HCT116 (cell line): ENCODE data around the gene GTF2H4. TPM values are rescaled to one million over a fixed set of nuclear protein-coding genes. Genes with fewer than 3 reads are reported as not detected.
A peak's percentile ranks its signal among the peaks of the same experiment; 100 is the strongest.

Source experiments
- ATAC-seq: fragments of 200-7000 bp; cut with Tn5 transposase; 2 replicates; pipeline ENCODE4 v1.9.1; 2020; ENCODE audit warnings: mild to moderate bottlenecking, moderate library complexity
- BruUV-seq: library from RNA; stranded (reverse); fragments of 400-500 nt; replicated peaks from 2 replicates; lab custom pipeline; 2021; lab: Mats Ljungman, UMichigan
- CTCF ChIA-PET: fragments of 300-600 bp; sonication (Branson Sonifier 250); formaldehyde crosslinking; loops from one replicate; lab custom pipeline; 2021; ENCODE audit warnings: antibody characterized with exemption; lab: Charles Lee
- POLR2A ChIA-PET: fragments of 300-600, 350-600 bp; sonication (Branson Sonifier 250); formaldehyde crosslinking; loops from one replicate; lab custom pipeline; 2021; ENCODE audit warnings: antibody characterized with exemption; lab: Charles Lee
- RAD21 ChIA-PET, 2 experiments: fragments of 300-600 bp; sonication (Branson Sonifier 250); formaldehyde crosslinking; loops; one replicate each; lab custom pipeline; 2023; ENCODE audit warnings: low total read pairs in 2 of 2; ENCODE audit not compliant: uncharacterized antibody in 2 of 2, unreplicated experiment in 2 of 2, low non-redundant PET in 1 of 2; lab: Charles Lee
- DNase-seq: peaks from one replicate; pipeline ENCODE4 v3.0.0-alpha.2; 2010; ENCODE audit warnings: low read depth, low spot score
- H2AFZ ChIP-seq: fragments of 200-600 bp; shearing (Covaris generic), sonication (generic); 2 replicates; pipeline ENCODE4 v1.6.1; 2017; ENCODE audit warnings: low read depth, mixed run types, mixed read lengths, antibody characterized with exemption, low read length; ENCODE audit not compliant: poor library complexity, severe bottlenecking
- H3K27ac ChIP-seq: 2 replicates; pipeline ENCODE4 v1.5.1; 2012; ENCODE audit warnings: low read depth, low read length
- H3K27me3 ChIP-seq: fragments of 200-600 bp; sonication (generic); 2 replicates; pipeline ENCODE4 v1.6.1; 2016; ENCODE audit warnings: mixed run types, low read length, mixed read lengths; ENCODE audit not compliant: insufficient read depth
- H3K36me3 ChIP-seq, 2 experiments: fragments of 200-500 bp in 1 of 2; fragments of 200-600 bp in 1 of 2; sonication (Bioruptor generic) in 1 of 2; sonication (generic) in 1 of 2; 2 replicates each; pipeline versions ENCODE4 v1.5.1 to v1.6.1; 2014 to 2016; ENCODE audit warnings: low read length in 2 of 2, inconsistent platforms in 1 of 2, mixed read lengths in 1 of 2, mixed run types in 1 of 2; ENCODE audit not compliant: insufficient read depth in 2 of 2, control insufficient read depth in 1 of 2
- H3K4me1 ChIP-seq, 2 experiments: fragments of 200-600 bp in 1 of 2; sonication (generic) in 1 of 2; 2 replicates each; pipeline versions ENCODE4 v1.5.1 to v1.6.1; 2012 to 2017; ENCODE audit warnings: low read length in 2 of 2, inconsistent platforms in 1 of 2, mild to moderate bottlenecking in 1 of 2, mixed read lengths in 1 of 2, mixed run types in 1 of 2, moderate library complexity in 1 of 2; ENCODE audit not compliant: insufficient read depth in 2 of 2, control insufficient read depth in 1 of 2
- H3K4me2 ChIP-seq: fragments of 200-600 bp; sonication (generic); 2 replicates; pipeline ENCODE4 v1.6.1; 2017; ENCODE audit warnings: mixed run types, low read length, mixed read lengths
- H3K4me3 ChIP-seq, 2 experiments: fragments of 200-600 bp in 1 of 2; sonication (generic) in 1 of 2; replicated peaks in 1 of 2; 2 replicates each; pipeline ENCODE4 v1.5.1; 2011 to 2016; ENCODE audit warnings: low read length in 2 of 2, control low read depth in 1 of 2, low read depth in 1 of 2, mild to moderate bottlenecking in 1 of 2, mixed read lengths in 1 of 2, mixed run types in 1 of 2
- H3K79me2 ChIP-seq: fragments of 200-600 bp; sonication (generic); 2 replicates; pipeline ENCODE4 v1.6.1; 2017; ENCODE audit warnings: mild to moderate bottlenecking, mixed run types, low read length, moderate library complexity, mixed read lengths; ENCODE audit not compliant: insufficient read depth
- H3K9ac ChIP-seq: fragments of 200-600 bp; sonication (generic); 2 replicates; pipeline ENCODE4 v1.6.1; 2016; ENCODE audit warnings: low read length, mixed read lengths
- H3K9me2 ChIP-seq: fragments of 200-600 bp; sonication (generic), shearing (Covaris generic); 2 replicates; pipeline ENCODE4 v1.6.1; 2017; ENCODE audit warnings: mixed run types, mild to moderate bottlenecking, moderate library complexity; ENCODE audit not compliant: insufficient read depth
- H3K9me3 ChIP-seq, 2 experiments: fragments of 200-500 bp in 1 of 2; fragments of 200-600 bp in 1 of 2; sonication (Bioruptor generic) in 1 of 2; sonication (generic) in 1 of 2; 2 replicates each; pipeline ENCODE4 v1.6.1; 2014 to 2017; ENCODE audit warnings: low read length in 2 of 2, mixed read lengths in 2 of 2, inconsistent platforms in 1 of 2, low read depth in 1 of 2, mild to moderate bottlenecking in 1 of 2, mixed run types in 1 of 2, moderate library complexity in 1 of 2; ENCODE audit not compliant: control insufficient read depth in 1 of 2, insufficient read depth in 1 of 2
- H4K20me1 ChIP-seq: fragments of 200-600 bp; sonication (generic), shearing (Covaris generic); 2 replicates; pipeline ENCODE4 v1.6.1; 2017; ENCODE audit warnings: mixed run types, mild to moderate bottlenecking, moderate library complexity; ENCODE audit not compliant: insufficient read depth
- CBX3 ChIP-seq: IDR thresholded peaks from 2 replicates; pipeline ENCODE4 v1.6.1; 2012; ENCODE audit warnings: low read depth
- CEBPB ChIP-seq: IDR thresholded peaks from 2 replicates; pipeline ENCODE4 v1.6.1; 2012; ENCODE audit warnings: low read depth
- EGR1 ChIP-seq: IDR thresholded peaks from 2 replicates; pipeline ENCODE4 v1.6.1; 2012; ENCODE audit warnings: low read depth
- EZH2 ChIP-seq: fragments of 200-600 bp; sonication (generic); IDR thresholded peaks from 2 replicates; pipeline ENCODE4 v1.6.1; 2017; ENCODE audit warnings: antibody characterized with exemption, mixed run types
- EZH2phosphoT487 ChIP-seq: fragments of 200-600 bp; IDR thresholded peaks from 2 replicates; pipeline ENCODE4 v1.6.1; 2018; ENCODE audit warnings: antibody characterized with exemption, borderline replicate concordance
- MAX ChIP-seq: IDR thresholded peaks from 2 replicates; pipeline ENCODE4 v1.6.1; 2012
- POLR2A ChIP-seq: IDR thresholded peaks from 2 replicates; pipeline ENCODE4 v1.7.0; 2011; ENCODE audit warnings: borderline replicate concordance; ENCODE audit not compliant: insufficient read depth, insufficient read length; ENCODE audit errors: extremely low read depth
- POLR2AphosphoS5 ChIP-seq: IDR thresholded peaks from 2 replicates; pipeline ENCODE4 v1.6.1; 2011; ENCODE audit warnings: mild to moderate bottlenecking, low read depth, low read length, moderate library complexity
- RAD21 ChIP-seq: IDR thresholded peaks from 2 replicates; pipeline ENCODE4 v1.6.1; 2012; ENCODE audit warnings: low read depth, mild to moderate bottlenecking
- SP1 ChIP-seq: IDR thresholded peaks from 2 replicates; pipeline ENCODE4 v1.6.1; 2012; ENCODE audit warnings: low read depth
- TCF7L2 ChIP-seq: IDR thresholded peaks from 2 replicates; pipeline ENCODE4 v1.7.0; 2011; ENCODE audit warnings: borderline replicate concordance, inconsistent platforms; ENCODE audit not compliant: insufficient read depth, insufficient read length; ENCODE audit errors: extremely low read depth
- YY1 ChIP-seq: IDR thresholded peaks from 2 replicates; pipeline ENCODE4 v1.6.1; 2011; ENCODE audit warnings: low read length, low read depth, moderate library complexity, mild to moderate bottlenecking; ENCODE audit not compliant: insufficient replicate concordance; ENCODE audit errors: extremely low read depth
- ZFX ChIP-seq: fragments of 450-650 bp; IDR thresholded peaks from 2 replicates; pipeline ENCODE4 v1.6.1; 2017
- ZNF274 ChIP-seq: fragments of 200-500 bp; sonication (Bioruptor generic); IDR thresholded peaks from 2 replicates; pipeline ENCODE4 v1.6.1; 2014; ENCODE audit warnings: mild to moderate bottlenecking, low read depth, low read length, inconsistent platforms
- intact Hi-C: fragments of 100-400 bp; cut with micrococcal nuclease; formaldehyde crosslinking; loops from 2 replicates; pipeline ENCODE4 v1.10.0; 2022
- total RNA-seq: library from RNA; stranded (reverse); gene quantifications from one replicate; pipeline ENCODE4 v1.2.1, GENCODE V29; 2021; ENCODE audit not compliant: unreplicated experiment
- TF ChIP-seq, protein P1 (sequence below): IDR thresholded peaks from 2 replicates; pipeline ENCODE4 v1.6.1; 2011; ENCODE audit warnings: mild to moderate bottlenecking, low read length, moderate library complexity; ENCODE audit not compliant: insufficient replicate concordance; ENCODE audit errors: extremely low read depth
- TF ChIP-seq, protein P2 (sequence below), 3 experiments: fragments of 200-600 bp in 1 of 3; sonication (generic) in 1 of 3; IDR thresholded peaks in 2 of 3; conservative IDR thresholded peaks in 1 of 3; 2 replicates each; pipeline ENCODE4 v1.5.1; 2012 to 2017; ENCODE audit warnings: low read depth in 2 of 3, low read length in 2 of 3, antibody characterized with exemption in 1 of 3, borderline replicate concordance in 1 of 3, control low read depth in 1 of 3, mild to moderate bottlenecking in 1 of 3, mixed read lengths in 1 of 3, mixed run types in 1 of 3, moderate library complexity in 1 of 3; ENCODE audit not compliant: insufficient read depth in 1 of 3

The GTF2H4 gene
- total RNA-seq, 1 experiment from 2014 or later: 59.7 TPM

DNA sequence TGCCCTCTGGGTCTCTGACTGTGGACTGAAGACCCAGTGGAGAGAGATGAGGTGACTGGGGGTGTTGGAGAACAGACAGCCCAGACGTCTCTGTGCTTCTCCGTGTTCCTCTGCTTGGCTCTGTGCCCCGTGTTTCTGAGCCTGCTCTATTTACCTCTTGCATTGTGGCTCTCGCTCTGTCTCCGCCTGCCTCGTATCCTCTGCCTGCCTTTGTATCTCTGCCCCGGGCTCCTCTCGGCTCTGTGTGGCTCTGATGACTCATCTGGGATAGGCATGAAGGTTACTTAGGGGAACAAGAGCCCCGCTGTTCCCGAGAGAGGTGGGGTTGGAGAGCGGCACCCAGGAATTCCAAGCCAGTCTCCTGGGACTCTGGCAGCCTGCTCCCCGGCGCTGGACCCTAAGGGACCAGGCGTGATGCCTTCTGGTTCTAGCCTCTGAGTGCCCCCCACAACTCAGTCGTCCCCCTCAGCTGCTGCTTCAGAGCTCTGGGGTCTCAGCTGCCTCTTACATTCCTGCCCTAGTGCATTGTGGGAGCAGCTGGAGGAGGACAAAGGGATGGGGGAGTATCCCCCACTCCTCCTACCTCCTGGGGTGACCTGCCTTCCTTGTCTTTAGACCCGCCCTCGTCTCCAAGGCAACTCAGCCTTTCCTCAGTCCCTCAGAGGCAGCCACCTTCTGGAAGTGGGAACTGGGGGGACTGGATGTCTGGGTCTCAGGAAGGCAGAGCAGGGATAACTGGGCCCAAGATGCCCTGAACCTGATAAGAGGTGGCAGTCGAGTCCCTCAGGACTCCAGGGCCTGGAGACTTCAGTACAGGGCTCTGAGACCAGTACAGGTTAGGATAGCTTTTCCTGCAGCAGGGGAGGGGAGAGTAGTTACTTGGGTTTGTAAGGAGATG lies 21.8 kb upstream of the GTF2H4 start:
- peak overlapping the region; percentile 99 for H3K27ac ChIP-seq
- POLR2A ChIA-PET: interaction anchor here (0.6 kb wide), 1 partner anchor 27 kb away, joined by 4 read pairs; no protein-coding TSS in a partner anchor
- no peaks in the 10 kb centered on the region for H3K27me3 ChIP-seq
- peak overlapping the region; percentile 92 for H3K9ac ChIP-seq
- H3K9me3 ChIP-seq: no peaks in the 10 kb centered on the region
- H3K4me3 ChIP-seq: peak overlapping the region; percentile 83 to 87
- ATAC-seq: peak; percentile 69
- intact Hi-C loops: loop anchor here (2.0 kb wide), 1 partner anchor 23 kb away; the partner anchor contains the start of gene GTF2H4
- H3K4me1 ChIP-seq: peaks cover 44 to 62% of the 10 kb centered on the region in 2 experiments
- no peaks in the 10 kb centered on the region for H4K20me1 ChIP-seq
- no peak overlapping the region for H2AFZ ChIP-seq
- no peak for TF ChIP-seq YY1
- TF ChIP-seq ZFX: no peak
- TF ChIP-seq CBX3: no peak
- no peak for TF ChIP-seq POLR2A
- no peak for TF ChIP-seq ZNF274
- TF ChIP-seq MAX: no peak
- TF ChIP-seq, protein P1, sequence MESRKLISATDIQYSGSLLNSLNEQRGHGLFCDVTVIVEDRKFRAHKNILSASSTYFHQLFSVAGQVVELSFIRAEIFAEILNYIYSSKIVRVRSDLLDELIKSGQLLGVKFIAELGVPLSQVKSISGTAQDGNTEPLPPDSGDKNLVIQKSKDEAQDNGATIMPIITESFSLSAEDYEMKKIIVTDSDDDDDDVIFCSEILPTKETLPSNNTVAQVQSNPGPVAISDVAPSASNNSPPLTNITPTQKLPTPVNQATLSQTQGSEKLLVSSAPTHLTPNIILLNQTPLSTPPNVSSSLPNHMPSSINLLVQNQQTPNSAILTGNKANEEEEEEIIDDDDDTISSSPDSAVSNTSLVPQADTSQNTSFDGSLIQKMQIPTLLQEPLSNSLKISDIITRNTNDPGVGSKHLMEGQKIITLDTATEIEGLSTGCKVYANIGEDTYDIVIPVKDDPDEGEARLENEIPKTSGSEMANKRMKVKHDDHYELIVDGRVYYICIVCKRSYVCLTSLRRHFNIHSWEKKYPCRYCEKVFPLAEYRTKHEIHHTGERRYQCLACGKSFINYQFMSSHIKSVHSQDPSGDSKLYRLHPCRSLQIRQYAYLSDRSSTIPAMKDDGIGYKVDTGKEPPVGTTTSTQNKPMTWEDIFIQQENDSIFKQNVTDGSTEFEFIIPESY: no peak
- TF ChIP-seq EZH2phosphoT487: no peak
- TF ChIP-seq TCF7L2: peak; percentile 48
- TF ChIP-seq, protein P2, sequence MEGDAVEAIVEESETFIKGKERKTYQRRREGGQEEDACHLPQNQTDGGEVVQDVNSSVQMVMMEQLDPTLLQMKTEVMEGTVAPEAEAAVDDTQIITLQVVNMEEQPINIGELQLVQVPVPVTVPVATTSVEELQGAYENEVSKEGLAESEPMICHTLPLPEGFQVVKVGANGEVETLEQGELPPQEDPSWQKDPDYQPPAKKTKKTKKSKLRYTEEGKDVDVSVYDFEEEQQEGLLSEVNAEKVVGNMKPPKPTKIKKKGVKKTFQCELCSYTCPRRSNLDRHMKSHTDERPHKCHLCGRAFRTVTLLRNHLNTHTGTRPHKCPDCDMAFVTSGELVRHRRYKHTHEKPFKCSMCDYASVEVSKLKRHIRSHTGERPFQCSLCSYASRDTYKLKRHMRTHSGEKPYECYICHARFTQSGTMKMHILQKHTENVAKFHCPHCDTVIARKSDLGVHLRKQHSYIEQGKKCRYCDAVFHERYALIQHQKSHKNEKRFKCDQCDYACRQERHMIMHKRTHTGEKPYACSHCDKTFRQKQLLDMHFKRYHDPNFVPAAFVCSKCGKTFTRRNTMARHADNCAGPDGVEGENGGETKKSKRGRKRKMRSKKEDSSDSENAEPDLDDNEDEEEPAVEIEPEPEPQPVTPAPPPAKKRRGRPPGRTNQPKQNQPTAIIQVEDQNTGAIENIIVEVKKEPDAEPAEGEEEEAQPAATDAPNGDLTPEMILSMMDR (IDR thresholded peaks at IDR 0.05 in 2 of 3, conservative IDR thresholded peaks at IDR 0.05 in 1 of 3; ENCODE audit: borderline replicate concordance in 1 of 3, insufficient read depth in 1 of 3, low read depth in 2 of 3, low read length in 2 of 3): no peak
- no peak for TF ChIP-seq CEBPB
- TF ChIP-seq SP1: no peak
- TF ChIP-seq POLR2AphosphoS5: peak; percentile 55; the same call in 1 of the 2 replicates
- no peak for TF ChIP-seq EGR1
- no peak for TF ChIP-seq EZH2
- no peak for TF ChIP-seq RAD21
- TF ChIP-seq, all 23 proteins: peak for 2
- RAD21 ChIA-PET: no interaction called here
- Histone ChIP-seq H3K4me2 (peak overlapping the region; percentile 99), H3K36me3 (peaks cover 14 to 25% of the 10 kb centered on the region in 2 experiments; a peak in 3 of 4 replicates), H3K9me2 (no peaks in the 10 kb centered on the region), H3K79me2 (peaks cover 77% of the 10 kb centered on the region)
- TSS peak; percentile 3 for BruUV-seq
- CTCF ChIA-PET: no interaction called here
- peak; percentile 83 for DNase-seq
